ENCODE data around the gene ZNF316. TPM values are rescaled to one million over a fixed set of nuclear protein-coding genes. Genes with fewer than 3 reads are reported as not detected.

Gene ZNF316
- total and polyA plus RNA-seq, 2 experiments from 2014 or later, result 1.1 to 17.4 TPM

DNA sequence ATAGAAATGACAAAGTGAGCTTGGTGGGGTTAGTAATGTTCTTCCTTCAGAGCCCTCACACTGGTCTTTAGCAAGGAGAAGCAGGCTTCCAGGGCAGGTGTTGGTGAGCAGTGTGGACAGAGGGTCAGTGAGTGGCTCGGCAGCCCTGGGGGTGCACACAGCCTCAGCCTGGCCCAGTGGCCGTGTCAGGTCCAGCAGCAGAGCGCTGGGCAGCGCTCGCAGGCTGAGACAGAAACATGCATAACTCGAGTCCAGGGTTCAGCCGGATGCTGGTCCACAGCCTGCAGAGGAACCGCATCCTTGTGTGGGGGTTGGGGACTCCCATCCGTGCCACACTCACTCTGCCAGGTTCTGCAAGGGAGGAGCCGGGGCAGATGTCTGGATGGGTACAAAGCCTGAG, 32.7 kb upstream of the ZNF316 start:
- DNase-seq (ENCODE audit: low spot score) (no peak), ATAC-seq (no peak)
- Mint-ChIP-seq H3K4me3 (no peak overlapping the region), H3K27me3 (ENCODE audit: insufficient read depth, low read depth, poor library complexity) (peaks cover 7% of the 10 kb centered on the region), H3K4me1 (no peaks in the 10 kb centered on the region), H3K27ac (no peak overlapping the region), H3K9me3 (no peaks in the 10 kb centered on the region; the same call in 2 of the 3 replicates), H3K36me3 (ENCODE audit: low read depth) (peaks cover 44% of the 10 kb centered on the region)
- H3K4me3 ChIP-seq, result no peak overlapping the region
- H3K4me1 ChIP-seq (ENCODE audit: insufficient read depth), result no peaks in the 10 kb centered on the region
- H3K27ac ChIP-seq (ENCODE audit: low read depth), result no peak overlapping the region
- TF ChIP-seq ZNF114 (CRISPR knock-in tag; IDR thresholded peaks at IDR 0.05) (no peak), CTCF (conservative IDR thresholded peaks at IDR 0.05; ENCODE audit: low read depth in 2 of 2) (no peak), CREB1 (CRISPR knock-in tag; IDR thresholded peaks at IDR 0.05; ENCODE audit: low read depth) (no peak), STAT1 (IDR thresholded peaks at IDR 0.05; ENCODE audit: unreplicated experiment) (no peak), EZH2phosphoT487 (IDR thresholded peaks at IDR 0.05; ENCODE audit: unreplicated experiment) (no peak), ZNF331 (CRISPR knock-in tag; IDR thresholded peaks at IDR 0.05; ENCODE audit: low read depth) (no peak), POLR2AphosphoS5 (IDR thresholded peaks at IDR 0.05; ENCODE audit: low read depth) (no peak), EZH2 (IDR thresholded peaks at IDR 0.05; ENCODE audit: low read depth, unreplicated experiment) (no peak), NANOG (IDR thresholded peaks at IDR 0.05; ENCODE audit: borderline replicate concordance) (no peak)
- TF ChIP-seq, protein P1, sequence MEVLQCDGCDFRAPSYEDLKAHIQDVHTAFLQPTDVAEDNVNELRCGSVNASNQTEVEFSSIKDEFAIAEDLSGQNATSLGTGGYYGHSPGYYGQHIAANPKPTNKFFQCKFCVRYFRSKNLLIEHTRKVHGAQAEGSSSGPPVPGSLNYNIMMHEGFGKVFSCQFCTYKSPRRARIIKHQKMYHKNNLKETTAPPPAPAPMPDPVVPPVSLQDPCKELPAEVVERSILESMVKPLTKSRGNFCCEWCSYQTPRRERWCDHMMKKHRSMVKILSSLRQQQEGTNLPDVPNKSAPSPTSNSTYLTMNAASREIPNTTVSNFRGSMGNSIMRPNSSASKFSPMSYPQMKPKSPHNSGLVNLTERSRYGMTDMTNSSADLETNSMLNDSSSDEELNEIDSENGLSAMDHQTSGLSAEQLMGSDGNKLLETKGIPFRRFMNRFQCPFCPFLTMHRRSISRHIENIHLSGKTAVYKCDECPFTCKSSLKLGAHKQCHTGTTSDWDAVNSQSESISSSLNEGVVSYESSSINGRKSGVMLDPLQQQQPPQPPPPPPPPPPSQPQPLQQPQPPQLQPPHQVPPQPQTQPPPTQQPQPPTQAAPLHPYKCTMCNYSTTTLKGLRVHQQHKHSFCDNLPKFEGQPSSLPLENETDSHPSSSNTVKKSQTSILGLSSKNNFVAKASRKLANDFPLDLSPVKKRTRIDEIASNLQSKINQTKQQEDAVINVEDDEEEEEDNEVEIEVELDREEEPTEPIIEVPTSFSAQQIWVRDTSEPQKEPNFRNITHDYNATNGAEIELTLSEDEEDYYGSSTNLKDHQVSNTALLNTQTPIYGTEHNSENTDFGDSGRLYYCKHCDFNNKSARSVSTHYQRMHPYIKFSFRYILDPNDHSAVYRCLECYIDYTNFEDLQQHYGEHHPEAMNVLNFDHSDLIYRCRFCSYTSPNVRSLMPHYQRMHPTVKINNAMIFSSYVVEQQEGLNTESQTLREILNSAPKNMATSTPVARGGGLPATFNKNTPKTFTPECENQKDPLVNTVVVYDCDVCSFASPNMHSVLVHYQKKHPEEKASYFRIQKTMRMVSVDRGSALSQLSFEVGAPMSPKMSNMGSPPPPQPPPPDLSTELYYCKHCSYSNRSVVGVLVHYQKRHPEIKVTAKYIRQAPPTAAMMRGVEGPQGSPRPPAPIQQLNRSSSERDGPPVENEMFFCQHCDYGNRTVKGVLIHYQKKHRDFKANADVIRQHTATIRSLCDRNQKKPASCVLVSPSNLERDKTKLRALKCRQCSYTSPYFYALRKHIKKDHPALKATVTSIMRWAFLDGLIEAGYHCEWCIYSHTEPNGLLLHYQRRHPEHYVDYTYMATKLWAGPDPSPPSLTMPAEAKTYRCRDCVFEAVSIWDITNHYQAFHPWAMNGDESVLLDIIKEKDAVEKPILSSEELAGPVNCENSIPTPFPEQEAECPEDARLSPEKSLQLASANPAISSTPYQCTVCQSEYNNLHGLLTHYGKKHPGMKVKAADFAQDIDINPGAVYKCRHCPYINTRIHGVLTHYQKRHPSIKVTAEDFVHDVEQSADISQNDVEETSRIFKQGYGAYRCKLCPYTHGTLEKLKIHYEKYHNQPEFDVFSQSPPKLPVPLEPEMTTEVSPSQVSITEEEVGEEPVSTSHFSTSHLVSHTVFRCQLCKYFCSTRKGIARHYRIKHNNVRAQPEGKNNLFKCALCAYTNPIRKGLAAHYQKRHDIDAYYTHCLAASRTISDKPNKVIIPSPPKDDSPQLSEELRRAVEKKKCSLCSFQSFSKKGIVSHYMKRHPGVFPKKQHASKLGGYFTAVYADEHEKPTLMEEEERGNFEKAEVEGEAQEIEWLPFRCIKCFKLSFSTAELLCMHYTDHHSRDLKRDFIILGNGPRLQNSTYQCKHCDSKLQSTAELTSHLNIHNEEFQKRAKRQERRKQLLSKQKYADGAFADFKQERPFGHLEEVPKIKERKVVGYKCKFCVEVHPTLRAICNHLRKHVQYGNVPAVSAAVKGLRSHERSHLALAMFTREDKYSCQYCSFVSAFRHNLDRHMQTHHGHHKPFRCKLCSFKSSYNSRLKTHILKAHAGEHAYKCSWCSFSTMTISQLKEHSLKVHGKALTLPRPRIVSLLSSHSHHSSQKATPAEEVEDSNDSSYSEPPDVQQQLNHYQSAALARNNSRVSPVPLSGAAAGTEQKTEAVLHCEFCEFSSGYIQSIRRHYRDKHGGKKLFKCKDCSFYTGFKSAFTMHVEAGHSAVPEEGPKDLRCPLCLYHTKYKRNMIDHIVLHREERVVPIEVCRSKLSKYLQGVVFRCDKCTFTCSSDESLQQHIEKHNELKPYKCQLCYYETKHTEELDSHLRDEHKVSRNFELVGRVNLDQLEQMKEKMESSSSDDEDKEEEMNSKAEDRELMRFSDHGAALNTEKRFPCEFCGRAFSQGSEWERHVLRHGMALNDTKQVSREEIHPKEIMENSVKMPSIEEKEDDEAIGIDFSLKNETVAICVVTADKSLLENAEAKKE (CRISPR knock-in tag; IDR thresholded peaks at IDR 0.05), result no peak
- TF ChIP-seq, protein P2, sequence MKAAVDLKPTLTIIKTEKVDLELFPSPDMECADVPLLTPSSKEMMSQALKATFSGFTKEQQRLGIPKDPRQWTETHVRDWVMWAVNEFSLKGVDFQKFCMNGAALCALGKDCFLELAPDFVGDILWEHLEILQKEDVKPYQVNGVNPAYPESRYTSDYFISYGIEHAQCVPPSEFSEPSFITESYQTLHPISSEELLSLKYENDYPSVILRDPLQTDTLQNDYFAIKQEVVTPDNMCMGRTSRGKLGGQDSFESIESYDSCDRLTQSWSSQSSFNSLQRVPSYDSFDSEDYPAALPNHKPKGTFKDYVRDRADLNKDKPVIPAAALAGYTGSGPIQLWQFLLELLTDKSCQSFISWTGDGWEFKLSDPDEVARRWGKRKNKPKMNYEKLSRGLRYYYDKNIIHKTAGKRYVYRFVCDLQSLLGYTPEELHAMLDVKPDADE (IDR thresholded peaks at IDR 0.05), result no peak
- TF ChIP-seq, protein P3, sequence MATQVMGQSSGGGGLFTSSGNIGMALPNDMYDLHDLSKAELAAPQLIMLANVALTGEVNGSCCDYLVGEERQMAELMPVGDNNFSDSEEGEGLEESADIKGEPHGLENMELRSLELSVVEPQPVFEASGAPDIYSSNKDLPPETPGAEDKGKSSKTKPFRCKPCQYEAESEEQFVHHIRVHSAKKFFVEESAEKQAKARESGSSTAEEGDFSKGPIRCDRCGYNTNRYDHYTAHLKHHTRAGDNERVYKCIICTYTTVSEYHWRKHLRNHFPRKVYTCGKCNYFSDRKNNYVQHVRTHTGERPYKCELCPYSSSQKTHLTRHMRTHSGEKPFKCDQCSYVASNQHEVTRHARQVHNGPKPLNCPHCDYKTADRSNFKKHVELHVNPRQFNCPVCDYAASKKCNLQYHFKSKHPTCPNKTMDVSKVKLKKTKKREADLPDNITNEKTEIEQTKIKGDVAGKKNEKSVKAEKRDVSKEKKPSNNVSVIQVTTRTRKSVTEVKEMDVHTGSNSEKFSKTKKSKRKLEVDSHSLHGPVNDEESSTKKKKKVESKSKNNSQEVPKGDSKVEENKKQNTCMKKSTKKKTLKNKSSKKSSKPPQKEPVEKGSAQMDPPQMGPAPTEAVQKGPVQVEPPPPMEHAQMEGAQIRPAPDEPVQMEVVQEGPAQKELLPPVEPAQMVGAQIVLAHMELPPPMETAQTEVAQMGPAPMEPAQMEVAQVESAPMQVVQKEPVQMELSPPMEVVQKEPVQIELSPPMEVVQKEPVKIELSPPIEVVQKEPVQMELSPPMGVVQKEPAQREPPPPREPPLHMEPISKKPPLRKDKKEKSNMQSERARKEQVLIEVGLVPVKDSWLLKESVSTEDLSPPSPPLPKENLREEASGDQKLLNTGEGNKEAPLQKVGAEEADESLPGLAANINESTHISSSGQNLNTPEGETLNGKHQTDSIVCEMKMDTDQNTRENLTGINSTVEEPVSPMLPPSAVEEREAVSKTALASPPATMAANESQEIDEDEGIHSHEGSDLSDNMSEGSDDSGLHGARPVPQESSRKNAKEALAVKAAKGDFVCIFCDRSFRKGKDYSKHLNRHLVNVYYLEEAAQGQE (IDR thresholded peaks at IDR 0.05; ENCODE audit: unreplicated experiment), result no peak
- H3F3A ChIP-seq (replicated peaks; ENCODE audit: low read depth), result no peaks in the 10 kb centered on the region
- H4K20me1 ChIP-seq (replicated peaks; ENCODE audit: insufficient read depth), result peaks cover 3% of the 10 kb centered on the region; the same call in 1 of the 2 replicates
- H3K79me2 ChIP-seq (replicated peaks; ENCODE audit: insufficient read depth), result no peaks in the 10 kb centered on the region
- no peaks in the 10 kb centered on the region for H3K27me3 ChIP-seq (ENCODE audit: insufficient read depth)
- no peak overlapping the region for H3K4me2 ChIP-seq
- no peak overlapping the region for H2AFZ ChIP-seq
- H3K9me2 ChIP-seq (ENCODE audit: insufficient read depth), result no peaks in the 10 kb centered on the region
- H3K36me3 ChIP-seq (ENCODE audit: insufficient read depth), result no peaks in the 10 kb centered on the region

Data from GM23338 (cell line).